ENCODE measurements around the gene DYNLT1. TPM values are rescaled to one million over a fixed set of nuclear protein-coding genes. Genes with fewer than 3 reads are reported as not detected.

The DYNLT1 gene
- total and polyA plus RNA-seq, 2 experiments from 2014 or later, result 60.9 to 241 TPM

- no peak for TF ChIP-seq CREB1 (CRISPR knock-in tag; IDR thresholded peaks at IDR 0.05; ENCODE audit: low read depth)
- TF ChIP-seq POLR2AphosphoS5 (IDR thresholded peaks at IDR 0.05; ENCODE audit: low read depth), result no peak
- no peak for TF ChIP-seq STAT1 (IDR thresholded peaks at IDR 0.05; ENCODE audit: unreplicated experiment)
- TF ChIP-seq CTCF (conservative IDR thresholded peaks at IDR 0.05; ENCODE audit: low read depth in 2 of 2), result no peak
These were observed 42.3 kb upstream of the DYNLT1 start (continued) for GRCh38 chr6:158686791-158687381.

- no peak for TF ChIP-seq NANOG (IDR thresholded peaks at IDR 0.05; ENCODE audit: borderline replicate concordance)
- TF ChIP-seq ZNF331 (CRISPR knock-in tag; IDR thresholded peaks at IDR 0.05; ENCODE audit: low read depth), result no peak
- H3K4me3 ChIP-seq, result no peak overlapping the region
- H3K27me3 ChIP-seq (ENCODE audit: insufficient read depth), result no peaks in the 10 kb centered on the region
- H2AFZ ChIP-seq, result peak overlapping the region; percentile 21; the same call in 1 of the 2 replicates
- DNase-seq (ENCODE audit: low spot score), result peak; percentile 42
- Mint-ChIP-seq H3K27me3 (ENCODE audit: insufficient read depth, low read depth, poor library complexity) (peaks cover 3% of the 10 kb centered on the region), H3K9me3 (no peaks in the 10 kb centered on the region), H3K4me3 (no peak overlapping the region), H3K36me3 (ENCODE audit: low read depth) (no peaks in the 10 kb centered on the region), H3K4me1 (peaks cover 12% of the 10 kb centered on the region), H3K27ac (no peak overlapping the region)
- H3K9me2 ChIP-seq (ENCODE audit: insufficient read depth), result no peaks in the 10 kb centered on the region
- H3K36me3 ChIP-seq (ENCODE audit: insufficient read depth), result no peaks in the 10 kb centered on the region
- ATAC-seq, result peak; percentile 77
- H3K27ac ChIP-seq (ENCODE audit: low read depth), result no peak overlapping the region
- H4K20me1 ChIP-seq (replicated peaks; ENCODE audit: insufficient read depth), result no peaks in the 10 kb centered on the region
- no peaks in the 10 kb centered on the region; the same call in 1 of the 2 replicates for H3K4me1 ChIP-seq (ENCODE audit: insufficient read depth)
- H3K4me2 ChIP-seq, result no peak overlapping the region
- no peaks in the 10 kb centered on the region for H3K79me2 ChIP-seq (replicated peaks; ENCODE audit: insufficient read depth)
- no peaks in the 10 kb centered on the region for H3F3A ChIP-seq (replicated peaks; ENCODE audit: low read depth)
These were observed 41.8 kb upstream of the DYNLT1 start for GRCh38 chr6:158686311-158686710.

GRCh38 chr6:158684745-158685324 lies 40.3 kb upstream of the DYNLT1 start:
- Mint-ChIP-seq H3K36me3 (ENCODE audit: low read depth) (no peaks in the 10 kb centered on the region), H3K9me3 (no peaks in the 10 kb centered on the region), H3K4me3 (no peak overlapping the region), H3K27ac (no peak overlapping the region), H3K27me3 (ENCODE audit: insufficient read depth, low read depth, poor library complexity) (peaks cover 2% of the 10 kb centered on the region), H3K4me1 (peaks cover 12% of the 10 kb centered on the region)
- Histone ChIP-seq H3K4me3 (no peak overlapping the region), H4K20me1 (replicated peaks; ENCODE audit: insufficient read depth) (no peaks in the 10 kb centered on the region), H3K4me1 (ENCODE audit: insufficient read depth) (no peaks in the 10 kb centered on the region; the same call in 1 of the 2 replicates), H3K27ac (ENCODE audit: low read depth) (no peak overlapping the region), H3K36me3 (ENCODE audit: insufficient read depth) (no peaks in the 10 kb centered on the region), H3F3A (replicated peaks; ENCODE audit: low read depth) (no peaks in the 10 kb centered on the region), H3K79me2 (replicated peaks; ENCODE audit: insufficient read depth) (no peaks in the 10 kb centered on the region), H3K4me2 (no peak overlapping the region), H3K9me2 (ENCODE audit: insufficient read depth) (no peaks in the 10 kb centered on the region), H2AFZ (no peak overlapping the region), H3K27me3 (ENCODE audit: insufficient read depth) (no peaks in the 10 kb centered on the region)
- ATAC-seq (no peak), DNase-seq (ENCODE audit: low spot score) (no peak)
- no peak for TF ChIP-seq CTCF (conservative IDR thresholded peaks at IDR 0.05; ENCODE audit: low read depth in 2 of 2)
- TF ChIP-seq STAT1 (IDR thresholded peaks at IDR 0.05; ENCODE audit: unreplicated experiment), result no peak
- TF ChIP-seq ZNF331 (CRISPR knock-in tag; IDR thresholded peaks at IDR 0.05; ENCODE audit: low read depth), result no peak
- TF ChIP-seq ZNF114 (CRISPR knock-in tag; IDR thresholded peaks at IDR 0.05), result no peak
- no peak for TF ChIP-seq POLR2AphosphoS5 (IDR thresholded peaks at IDR 0.05; ENCODE audit: low read depth)
- TF ChIP-seq EZH2phosphoT487 (IDR thresholded peaks at IDR 0.05; ENCODE audit: unreplicated experiment), result no peak
- no peak for TF ChIP-seq NANOG (IDR thresholded peaks at IDR 0.05; ENCODE audit: borderline replicate concordance)
- TF ChIP-seq REST (IDR thresholded peaks at IDR 0.05; ENCODE audit: unreplicated experiment), result no peak
- TF ChIP-seq EZH2 (IDR thresholded peaks at IDR 0.05; ENCODE audit: low read depth, unreplicated experiment), result no peak
- no peak for TF ChIP-seq ETS1 (IDR thresholded peaks at IDR 0.05)
- no peak for TF ChIP-seq JUNB (IDR thresholded peaks at IDR 0.05; ENCODE audit: unreplicated experiment)
- TF ChIP-seq CREB1 (CRISPR knock-in tag; IDR thresholded peaks at IDR 0.05; ENCODE audit: low read depth), result no peak

Measured in GM23338 (cell line).